Right lobe of liver (tissue), 4 donors: Measurements from ENCODE around the gene HOXD1.

Experiments
- POLR2A ChIP-seq: fragments of 450-650 bp; IDR thresholded peaks from one replicate; pipeline ENCODE4 v1.6.1; 2017; ENCODE audit warnings: antibody characterized with exemption, mild to moderate bottlenecking
- TF ChIP-seq, protein P1 (sequence below), 4 donors: fragments of 200-600 bp in 3 of 4; fragments of 450-650 bp in 1 of 4; IDR thresholded peaks; one replicate each; pipeline versions ENCODE4 v1.5.1 to v1.8.0; 2016 to 2022; ENCODE audit warnings: antibody characterized with exemption in 4 of 4, mild to moderate bottlenecking in 2 of 4
- donor health status: DM: no; HTN: no; CAD: no.
- donor health status: DM: no; HTN: no; CAD: no.
- donor health status: DM: no; HTN: yes; CAD: no.

DNA sequence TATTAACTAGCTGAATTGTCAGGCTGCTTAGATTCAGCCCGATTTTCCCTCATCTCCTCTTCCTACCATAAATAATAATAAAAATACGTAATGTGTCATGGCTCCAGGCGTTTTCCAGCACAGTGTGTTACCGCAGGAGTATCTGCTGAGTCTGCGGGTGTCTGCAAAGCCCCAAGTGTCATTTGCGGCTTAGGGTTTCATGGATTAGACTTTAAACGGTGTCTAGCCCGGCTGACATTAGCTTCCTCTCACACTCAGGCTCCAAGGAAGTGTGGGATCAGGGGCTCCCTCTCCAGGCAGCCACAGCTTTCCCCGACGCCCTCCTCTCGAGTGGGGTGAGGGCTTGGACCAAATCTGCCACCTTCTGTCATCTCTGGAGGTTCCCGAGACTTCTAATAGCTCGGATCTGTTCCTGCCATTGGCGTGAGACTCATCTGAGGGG lies 14.1 kb upstream of the HOXD1 start:
- TF ChIP-seq, protein P1, sequence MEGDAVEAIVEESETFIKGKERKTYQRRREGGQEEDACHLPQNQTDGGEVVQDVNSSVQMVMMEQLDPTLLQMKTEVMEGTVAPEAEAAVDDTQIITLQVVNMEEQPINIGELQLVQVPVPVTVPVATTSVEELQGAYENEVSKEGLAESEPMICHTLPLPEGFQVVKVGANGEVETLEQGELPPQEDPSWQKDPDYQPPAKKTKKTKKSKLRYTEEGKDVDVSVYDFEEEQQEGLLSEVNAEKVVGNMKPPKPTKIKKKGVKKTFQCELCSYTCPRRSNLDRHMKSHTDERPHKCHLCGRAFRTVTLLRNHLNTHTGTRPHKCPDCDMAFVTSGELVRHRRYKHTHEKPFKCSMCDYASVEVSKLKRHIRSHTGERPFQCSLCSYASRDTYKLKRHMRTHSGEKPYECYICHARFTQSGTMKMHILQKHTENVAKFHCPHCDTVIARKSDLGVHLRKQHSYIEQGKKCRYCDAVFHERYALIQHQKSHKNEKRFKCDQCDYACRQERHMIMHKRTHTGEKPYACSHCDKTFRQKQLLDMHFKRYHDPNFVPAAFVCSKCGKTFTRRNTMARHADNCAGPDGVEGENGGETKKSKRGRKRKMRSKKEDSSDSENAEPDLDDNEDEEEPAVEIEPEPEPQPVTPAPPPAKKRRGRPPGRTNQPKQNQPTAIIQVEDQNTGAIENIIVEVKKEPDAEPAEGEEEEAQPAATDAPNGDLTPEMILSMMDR (IDR thresholded peaks at IDR 0.05) = no peak
- TF ChIP-seq POLR2A = no peak
